Adipocyte (in vitro differentiated cells): ENCODE measurements around the gene ATP1A3.
"Not testable (repeated sequence)": the region's sequence is repeated elsewhere in the genome, so short reads cannot be mapped to it uniquely, and the experiment has no call there.

Experiments used
- DNase-seq: peaks from one replicate; pipeline ENCODE4 v3.0.0-alpha.2; 2015; ENCODE audit warnings: low read depth
- H3K27me3 ChIP-seq: replicated peaks from 2 replicates; pipeline ENCODE4 v1.7.0; 2013; ENCODE audit warnings: mild to moderate bottlenecking, low read length, moderate library complexity; ENCODE audit not compliant: control insufficient read depth, insufficient read depth
- H3K36me3 ChIP-seq: 2 replicates; pipeline ENCODE4 v1.7.0; 2013; ENCODE audit warnings: low read length, mild to moderate bottlenecking, moderate library complexity; ENCODE audit not compliant: control insufficient read depth, insufficient read depth, severe bottlenecking
- H3K4me1 ChIP-seq: 2 replicates; pipeline ENCODE4 v1.7.0; 2013; ENCODE audit warnings: mild to moderate bottlenecking, low read length, moderate library complexity; ENCODE audit not compliant: control insufficient read depth, insufficient read depth
- H3K4me3 ChIP-seq: 2 replicates; pipeline ENCODE4 v1.7.0; 2013; ENCODE audit warnings: mild to moderate bottlenecking, low read length, moderate library complexity
- H3K9ac ChIP-seq: 2 replicates; pipeline ENCODE4 v1.7.0; 2013; ENCODE audit warnings: mild to moderate bottlenecking, low read length, moderate library complexity
- H3K9me3 ChIP-seq: 2 replicates; pipeline ENCODE4 v1.7.0; 2013; ENCODE audit warnings: mild to moderate bottlenecking, low read length, moderate library complexity; ENCODE audit not compliant: control insufficient read depth

ATP1A3 gene

GRCh38 chr19:41993612-41994483 is at the start of gene ATP1A3:
Gene ATP1A3 (minus strand): TSS chr19:41994230. CDS start chr19:41994076, 154 bp downstream.
- peak; percentile 70 for DNase-seq
- H3K27me3 ChIP-seq, result peaks cover 48% of the 10 kb centered on the region
- H3K36me3 ChIP-seq, result no peaks in the 10 kb centered on the region
- H3K9ac ChIP-seq, result no peak within 1 kb of the TSS
- H3K4me3 ChIP-seq, result no peak within 1 kb of the TSS
- H3K4me1 ChIP-seq, result peaks cover 4% of the 10 kb centered on the region
- no peaks in the 10 kb centered on the region for H3K9me3 ChIP-seq

- no peaks in the 10 kb centered on the region for H3K36me3 ChIP-seq
- H3K9me3 ChIP-seq, result no peaks in the 10 kb centered on the region
- H3K27me3 ChIP-seq, result peaks cover 46% of the 10 kb centered on the region
- H3K9ac ChIP-seq, result no peak overlapping the region
- no peaks in the 10 kb centered on the region for H3K4me1 ChIP-seq
- DNase-seq, result no peak
- no peak overlapping the region for H3K4me3 ChIP-seq
Measured at GRCh38 chr19:42042455-42043170, 48.6 kb upstream of the ATP1A3 start.

- not testable (repeated sequence) for H3K4me1 ChIP-seq, H3K9me3 ChIP-seq, H3K36me3 ChIP-seq, H3K4me3 ChIP-seq, H3K9ac ChIP-seq, DNase-seq
- H3K27me3 ChIP-seq, result peaks cover 36% of the 10 kb centered on the region
Measured at GRCh38 chr19:42040491-42040890, 46.5 kb upstream of the ATP1A3 start.

- Histone ChIP-seq H3K27me3 (peaks cover 31% of the 10 kb centered on the region), H3K4me3 (no peak overlapping the region), H3K9ac (no peak overlapping the region), H3K9me3 (no peaks in the 10 kb centered on the region), H3K36me3 (no peaks in the 10 kb centered on the region), H3K4me1 (no peaks in the 10 kb centered on the region)
- DNase-seq, result no peak
Measured at GRCh38 chr19:42040031-42040430, 46.0 kb upstream of the ATP1A3 start.

- Histone ChIP-seq H3K9me3 (no peaks in the 10 kb centered on the region), H3K9ac (no peak overlapping the region), H3K36me3 (no peaks in the 10 kb centered on the region), H3K4me1 (peaks cover 2% of the 10 kb centered on the region), H3K27me3 (peaks cover 18% of the 10 kb centered on the region), H3K4me3 (no peak overlapping the region)
- DNase-seq, result no peak
Measured at GRCh38 chr19:42038666-42039065, 44.6 kb upstream of the ATP1A3 start.

- H3K9me3 ChIP-seq, result no peaks in the 10 kb centered on the region
- H3K4me3 ChIP-seq, result no peak overlapping the region
- no peak for DNase-seq
- no peaks in the 10 kb centered on the region for H3K36me3 ChIP-seq
- peaks cover 16% of the 10 kb centered on the region for H3K27me3 ChIP-seq
- H3K9ac ChIP-seq, result no peak overlapping the region
- H3K4me1 ChIP-seq, result peaks cover 10% of the 10 kb centered on the region
Measured at GRCh38 chr19:42037649-42038048, 43.6 kb upstream of the ATP1A3 start.

- H3K36me3 ChIP-seq, H3K9me3 ChIP-seq, H3K9ac ChIP-seq: not testable (repeated sequence)
- peak; percentile 92 for DNase-seq
- Histone ChIP-seq H3K4me1 (peaks cover 30% of the 10 kb centered on the region), H3K27me3 (peaks cover 11% of the 10 kb centered on the region), H3K4me3 (peak overlapping the region; percentile 29)
Measured at GRCh38 chr19:42034640-42035391, 40.8 kb upstream of the ATP1A3 start.

GRCh38 chr19:42033413-42033812 is 39.4 kb upstream of the ATP1A3 start:
- Histone ChIP-seq H3K4me1 (peaks cover 30% of the 10 kb centered on the region), H3K36me3 (no peaks in the 10 kb centered on the region), H3K4me3 (no peak overlapping the region), H3K9ac (no peak overlapping the region), H3K27me3 (peaks cover 18% of the 10 kb centered on the region), H3K9me3 (no peaks in the 10 kb centered on the region)
- DNase-seq, result no peak

GRCh38 chr19:42032431-42032830 is 38.4 kb upstream of the ATP1A3 start:
- H3K27me3 ChIP-seq, result peaks cover 25% of the 10 kb centered on the region
- H3K36me3 ChIP-seq, result no peaks in the 10 kb centered on the region
- H3K9me3 ChIP-seq, result no peaks in the 10 kb centered on the region
- DNase-seq, result no peak
- H3K4me1 ChIP-seq, result peaks cover 30% of the 10 kb centered on the region
- H3K9ac ChIP-seq, result no peak overlapping the region
- H3K4me3 ChIP-seq, result no peak overlapping the region

- peaks cover 34% of the 10 kb centered on the region for H3K27me3 ChIP-seq
- no peaks in the 10 kb centered on the region for H3K9me3 ChIP-seq
- no peak overlapping the region for H3K9ac ChIP-seq
- H3K36me3 ChIP-seq, result no peaks in the 10 kb centered on the region
- DNase-seq, result no peak
- peaks cover 30% of the 10 kb centered on the region for H3K4me1 ChIP-seq
- no peak overlapping the region for H3K4me3 ChIP-seq
Measured at GRCh38 chr19:42030645-42031440, 36.8 kb upstream of the ATP1A3 start.
